ENCODE data around the gene VEZT.

VEZT gene

GRCh38 chr12:95197636-95198035 lies 20.0 kb upstream of the VEZT start:
- TF ChIP-seq REST (IDR thresholded peaks at IDR 0.05; ENCODE audit: insufficient read depth in 1 of 2, low read depth in 2 of 2, low read length in 2 of 2) (no peak), FOXP2 (optimal IDR thresholded peaks at IDR 0.05; ENCODE audit: borderline replicate concordance, extremely low read depth, extremely low read length, insufficient read depth) (no peak), TAF1 (IDR thresholded peaks at IDR 0.05; ENCODE audit: borderline replicate concordance, insufficient read depth, low read length) (no peak), POLR2AphosphoS5 (IDR thresholded peaks at IDR 0.05; ENCODE audit: low read depth, low read length) (no peak), SIN3A (IDR thresholded peaks at IDR 0.05; ENCODE audit: borderline replicate concordance, insufficient read depth, low read length) (no peak)

- no peak for TF ChIP-seq SIN3A (IDR thresholded peaks at IDR 0.05; ENCODE audit: borderline replicate concordance, insufficient read depth, low read length)
- no peak for TF ChIP-seq REST (IDR thresholded peaks at IDR 0.05; ENCODE audit: insufficient read depth in 1 of 2, low read depth in 2 of 2, low read length in 2 of 2)
- no peak for TF ChIP-seq TAF1 (IDR thresholded peaks at IDR 0.05; ENCODE audit: borderline replicate concordance, insufficient read depth, low read length)
- no peak for TF ChIP-seq FOXP2 (optimal IDR thresholded peaks at IDR 0.05; ENCODE audit: borderline replicate concordance, extremely low read depth, extremely low read length, insufficient read depth)
- TF ChIP-seq POLR2AphosphoS5 (IDR thresholded peaks at IDR 0.05; ENCODE audit: low read depth, low read length), result no peak
Observed at GRCh38 chr12:95198914-95199313, 18.7 kb upstream of the VEZT start.

GRCh38 chr12:95200128-95200894 lies 17.3 kb upstream of the VEZT start:
- no peak for TF ChIP-seq POLR2AphosphoS5 (IDR thresholded peaks at IDR 0.05; ENCODE audit: low read depth, low read length)
- TF ChIP-seq FOXP2 (optimal IDR thresholded peaks at IDR 0.05; ENCODE audit: borderline replicate concordance, extremely low read depth, extremely low read length, insufficient read depth), result no peak
- TF ChIP-seq TAF1 (IDR thresholded peaks at IDR 0.05; ENCODE audit: borderline replicate concordance, insufficient read depth, low read length), result no peak
- TF ChIP-seq SIN3A (IDR thresholded peaks at IDR 0.05; ENCODE audit: borderline replicate concordance, insufficient read depth, low read length), result no peak

- TF ChIP-seq REST (IDR thresholded peaks at IDR 0.05; ENCODE audit: insufficient read depth in 1 of 2, low read depth in 2 of 2, low read length in 2 of 2), result no peak
Observed at GRCh38 chr12:95201056-95201670, 16.4 kb upstream of the VEZT start.

GRCh38 chr12:95202691-95203486 lies 14.7 kb upstream of the VEZT start:
- TF ChIP-seq REST (IDR thresholded peaks at IDR 0.05; ENCODE audit: insufficient read depth in 1 of 2, low read depth in 2 of 2, low read length in 2 of 2), result no peak
- TF ChIP-seq FOXP2 (optimal IDR thresholded peaks at IDR 0.05; ENCODE audit: borderline replicate concordance, extremely low read depth, extremely low read length, insufficient read depth), result no peak
- TF ChIP-seq POLR2AphosphoS5 (IDR thresholded peaks at IDR 0.05; ENCODE audit: low read depth, low read length), result no peak

Data from PFSK-1 (cell line).